ENCODE results near the gene MDC1. TPM values are rescaled to one million over a fixed set of nuclear protein-coding genes. Genes with fewer than 3 reads are reported as not detected.

Gene MDC1
- total and polyA plus RNA-seq, 2 experiments from 2014 or later, result 17.2 to 32.7 TPM

GRCh38 chr6:30696432-30696831 lies 20.6 kb downstream of the MDC1 start:
- no peaks in the 10 kb centered on the region for H3K27me3 ChIP-seq (ENCODE audit: insufficient read depth)
- H3K4me1 ChIP-seq (ENCODE audit: insufficient read depth), result peaks cover under 1% of the 10 kb centered on the region; the same call in 1 of the 2 replicates
- H3K4me1 Mint-ChIP-seq, result peaks cover 10% of the 10 kb centered on the region; the same call in 2 of the 3 replicates
- H3K9me3 Mint-ChIP-seq, result no peaks in the 10 kb centered on the region
- no peaks in the 10 kb centered on the region for H3K9me2 ChIP-seq (ENCODE audit: insufficient read depth)
- H3K27me3 Mint-ChIP-seq (ENCODE audit: insufficient read depth, low read depth, poor library complexity), result peaks cover 7% of the 10 kb centered on the region
- H3K36me3 ChIP-seq (ENCODE audit: insufficient read depth), result peaks cover 11% of the 10 kb centered on the region
- no peaks in the 10 kb centered on the region for H3K79me2 ChIP-seq (replicated peaks; ENCODE audit: insufficient read depth)
- 0 out of 2 replicates have a peak, but pooled peaks cover 6% of the 10 kb centered on the region for H3F3A ChIP-seq (replicated peaks; ENCODE audit: low read depth)
- H3K4me3 ChIP-seq, result no peak overlapping the region
- H4K20me1 ChIP-seq (replicated peaks; ENCODE audit: insufficient read depth), result no peaks in the 10 kb centered on the region; the same call in 1 of the 2 replicates
- H3K27ac Mint-ChIP-seq, result no peak overlapping the region
- TF ChIP-seq EZH2phosphoT487 (IDR thresholded peaks at IDR 0.05; ENCODE audit: unreplicated experiment), result no peak
- no peak for TF ChIP-seq ZNF462 (CRISPR knock-in tag; IDR thresholded peaks at IDR 0.05)
- no peak for TF ChIP-seq STAT1 (IDR thresholded peaks at IDR 0.05; ENCODE audit: unreplicated experiment)
- no peak for TF ChIP-seq POLR2AphosphoS5 (IDR thresholded peaks at IDR 0.05; ENCODE audit: low read depth)
- no peak for DNase-seq (ENCODE audit: low spot score)
- no peak overlapping the region for H3K4me3 Mint-ChIP-seq
- no peak for ATAC-seq
- H2AFZ ChIP-seq, result no peak overlapping the region
- H3K27ac ChIP-seq (ENCODE audit: low read depth), result no peak overlapping the region
- H3K4me2 ChIP-seq, result no peak overlapping the region
- peaks cover 11% of the 10 kb centered on the region for H3K36me3 Mint-ChIP-seq (ENCODE audit: low read depth)

GRCh38 chr6:30691208-30691847 lies 25.8 kb downstream of the MDC1 start:
- Histone ChIP-seq H4K20me1 (replicated peaks; ENCODE audit: insufficient read depth) (no peaks in the 10 kb centered on the region), H2AFZ (peak overlapping the region; percentile 87; the same call in 1 of the 2 replicates), H3F3A (replicated peaks; ENCODE audit: low read depth) (peaks cover 9% of the 10 kb centered on the region), H3K27me3 (ENCODE audit: insufficient read depth) (0 out of 2 replicates have a peak, but pooled peaks cover under 1% of the 10 kb centered on the region), H3K79me2 (replicated peaks; ENCODE audit: insufficient read depth) (no peaks in the 10 kb centered on the region), H3K4me3 (peak overlapping the region; percentile 94), H3K27ac (ENCODE audit: low read depth) (no peak overlapping the region), H3K9me2 (ENCODE audit: insufficient read depth) (no peaks in the 10 kb centered on the region), H3K4me1 (ENCODE audit: insufficient read depth) (peaks cover 19% of the 10 kb centered on the region), H3K36me3 (ENCODE audit: insufficient read depth) (no peaks in the 10 kb centered on the region), H3K4me2 (peak overlapping the region; percentile 81)
- H3K27ac Mint-ChIP-seq, result no peak overlapping the region
- no peaks in the 10 kb centered on the region for H3K9me3 Mint-ChIP-seq
- H3K27me3 Mint-ChIP-seq (ENCODE audit: insufficient read depth, low read depth, poor library complexity), result peaks cover 28% of the 10 kb centered on the region
- 0 out of 3 replicates have a peak, but pooled peaks have one; percentile 3 for ATAC-seq
- DNase-seq (ENCODE audit: low spot score), result peak; percentile 52
- H3K36me3 Mint-ChIP-seq (ENCODE audit: low read depth), result peaks cover 12% of the 10 kb centered on the region
- H3K4me1 Mint-ChIP-seq, result peaks cover 34% of the 10 kb centered on the region
- peak overlapping the region; percentile 88 for H3K4me3 Mint-ChIP-seq
- TF ChIP-seq ZNF462 (CRISPR knock-in tag; IDR thresholded peaks at IDR 0.05), result no peak
